ENCODE measurements around the gene COL3A1. TPM values are rescaled to one million over a fixed set of nuclear protein-coding genes. Genes with fewer than 3 reads are reported as not detected.

The COL3A1 gene
- total and polyA plus RNA-seq, 2 donors (not counting 3 experiments of a cell fraction or from before 2014, with no cell fraction given), result 2.3 to 8.7 TPM

DNA sequence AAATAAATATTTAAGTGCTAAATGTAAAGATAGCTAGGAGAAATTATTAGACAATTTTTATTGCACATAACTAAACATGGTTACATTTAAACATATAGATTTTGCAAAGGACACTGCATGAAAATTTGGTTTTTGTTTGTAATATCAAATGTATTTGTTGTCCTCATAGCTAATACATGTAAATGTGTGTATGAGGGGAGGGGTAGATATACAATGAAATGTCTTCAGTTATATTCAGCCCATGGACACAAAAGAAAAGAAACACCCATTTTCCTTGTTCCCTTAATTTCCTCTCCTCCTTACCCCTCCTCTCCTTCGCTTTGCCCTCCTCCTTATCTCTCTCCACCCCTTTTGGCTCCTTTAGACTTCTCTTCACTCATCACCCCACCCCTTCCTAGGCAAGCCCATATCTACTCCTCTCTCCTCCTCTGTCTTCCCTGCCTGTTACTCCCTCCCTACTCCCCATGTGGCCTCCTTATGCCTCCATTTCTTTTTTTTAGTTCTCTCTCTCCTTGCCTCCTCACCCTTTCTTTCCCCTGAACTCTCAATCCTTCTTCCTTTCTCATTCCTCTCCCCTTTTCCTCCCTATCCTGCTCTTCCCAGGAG, 1.4 kb downstream of the COL3A1 start:
- CTCF ChIA-PET, result interaction anchor here (1.0 to 6.6 kb wide), 12 partner anchors 8 to 451 kb away, joined by 3 to 185 read pairs (median 10); no protein-coding TSS in a partner anchor
- no TSS peak for BruUV-seq (replicated peaks)
- DNase-seq (ENCODE audit: low read depth, low spot score) (no peak), FAIRE-seq (no peak)
- H3K36me3 ChIP-seq (ENCODE audit: control insufficient read depth in 2 of 2, extremely low read depth in 1 of 2, insufficient read depth in 2 of 2, low read length in 2 of 2), result no peaks in the 10 kb centered on the region
- dilution Hi-C loops (cut with MboI; ENCODE audit: extremely low pct_ligation_motif_present, low sequenced_read_pairs), result no loop called here
- H2AFZ ChIP-seq (ENCODE audit: low read depth, low read length), result peak overlapping the region; percentile 61
- H3K4me2 ChIP-seq (ENCODE audit: insufficient read depth, low read length), result no peak overlapping the region
- POLR2A ChIA-PET, result no interaction called here
- H3K9me3 ChIP-seq (replicated peaks; ENCODE audit: control insufficient read depth, insufficient read depth, low read length), result no peaks in the 10 kb centered on the region
- no peaks in the 10 kb centered on the region for H3K27me3 ChIP-seq (ENCODE audit: control insufficient read depth in 2 of 2, insufficient read depth in 2 of 2, low read length in 2 of 2)
- H4K20me1 ChIP-seq (replicated peaks; ENCODE audit: control insufficient read depth, extremely low read depth, insufficient read depth, low read length), result no peaks in the 10 kb centered on the region
- peaks cover 23% of the 10 kb centered on the region for H3K4me1 ChIP-seq (ENCODE audit: control insufficient read depth, extremely low read depth, insufficient read depth, low read length)
- no peaks in the 10 kb centered on the region for H3K79me2 ChIP-seq (ENCODE audit: control insufficient read depth, insufficient read depth, low read length)
- H3K27ac ChIP-seq (ENCODE audit: insufficient read depth, low read depth, low read length), result no peak overlapping the region
- no peak for TF ChIP-seq EZH2 (IDR thresholded peaks at IDR 0.05; ENCODE audit: borderline replicate concordance, low read depth, low read length, severe bottlenecking)
- no peak overlapping the region for H3K4me3 ChIP-seq (replicated peaks in 1 of 3; ENCODE audit: insufficient read depth in 1 of 3, low read depth in 1 of 3, low read length in 3 of 3)
- no peaks in the 10 kb centered on the region for H3K9me1 ChIP-seq (replicated peaks; ENCODE audit: control insufficient read depth, extremely low read depth, insufficient read depth, low read length)
- H3K9ac ChIP-seq (replicated peaks; ENCODE audit: extremely low read depth, insufficient read depth, low read length), result no peak overlapping the region
- intact Hi-C loops (cut with micrococcal nuclease), result loop anchor here (1.0 to 5.0 kb wide), 4 partner anchors 210 to 451 kb away; no protein-coding TSS in a partner anchor

DNA sequence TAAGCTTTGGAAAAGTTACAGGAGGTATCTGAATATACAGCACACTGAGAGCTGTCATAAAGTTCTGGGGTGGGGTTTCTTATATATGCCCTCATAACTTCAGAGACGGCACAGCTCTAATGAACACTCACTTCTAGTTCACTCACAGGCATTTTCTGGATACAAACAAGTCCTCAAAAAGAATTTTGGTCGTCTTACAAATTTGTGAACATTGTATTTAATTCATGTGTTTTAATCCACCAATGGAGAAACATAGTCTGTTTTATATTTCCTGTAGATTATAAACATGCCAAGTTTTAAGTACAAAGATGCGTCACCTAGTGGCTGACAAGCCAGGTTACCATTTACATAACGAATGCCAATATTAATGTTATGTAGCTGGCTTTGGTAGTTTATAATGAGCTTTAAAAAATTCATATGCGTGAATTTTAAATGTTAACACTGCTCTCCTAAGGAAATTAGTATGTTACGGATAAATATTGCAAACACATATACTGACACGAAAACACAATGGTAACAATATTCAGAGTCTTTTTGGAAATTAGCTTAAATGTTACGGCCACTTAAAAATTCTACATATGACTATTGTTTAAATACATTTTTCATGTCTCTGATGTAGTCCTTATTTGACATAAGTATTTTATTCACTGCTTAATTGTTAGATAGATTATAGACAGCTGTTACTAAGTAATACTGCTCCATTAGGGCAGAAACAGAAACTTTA, 2.5 kb downstream of the COL3A1 start:
- Histone ChIP-seq H3K36me3 (ENCODE audit: control insufficient read depth in 2 of 2, extremely low read depth in 1 of 2, insufficient read depth in 2 of 2, low read length in 2 of 2) (no peaks in the 10 kb centered on the region), H3K27ac (ENCODE audit: insufficient read depth, low read depth, low read length) (no peak overlapping the region), H2AFZ (ENCODE audit: low read depth, low read length) (peak overlapping the region; percentile 86), H3K4me3 (replicated peaks in 1 of 3; ENCODE audit: insufficient read depth in 1 of 3, low read depth in 1 of 3, low read length in 3 of 3) (no peak overlapping the region), H3K79me2 (ENCODE audit: control insufficient read depth, insufficient read depth, low read length) (no peaks in the 10 kb centered on the region), H3K4me2 (ENCODE audit: insufficient read depth, low read length) (peak overlapping the region; percentile 4), H3K9me3 (replicated peaks; ENCODE audit: control insufficient read depth, insufficient read depth, low read length) (no peaks in the 10 kb centered on the region), H3K9ac (replicated peaks; ENCODE audit: extremely low read depth, insufficient read depth, low read length) (no peak overlapping the region), H3K4me1 (ENCODE audit: control insufficient read depth, extremely low read depth, insufficient read depth, low read length) (peaks cover 23% of the 10 kb centered on the region), H3K9me1 (replicated peaks; ENCODE audit: control insufficient read depth, extremely low read depth, insufficient read depth, low read length) (no peaks in the 10 kb centered on the region), H4K20me1 (replicated peaks; ENCODE audit: control insufficient read depth, extremely low read depth, insufficient read depth, low read length) (no peaks in the 10 kb centered on the region), H3K27me3 (ENCODE audit: control insufficient read depth in 2 of 2, insufficient read depth in 2 of 2, low read length in 2 of 2) (no peaks in the 10 kb centered on the region)
- intact Hi-C loops (cut with micrococcal nuclease), result loop anchor here (1.0 to 5.0 kb wide), 4 partner anchors 211 to 452 kb away; no protein-coding TSS in a partner anchor
- no peak for TF ChIP-seq MYC (IDR thresholded peaks at IDR 0.05; ENCODE audit: low read depth, low read length)
- TF ChIP-seq GATA2 (IDR thresholded peaks at IDR 0.05; ENCODE audit: insufficient read depth, insufficient read length, low read depth, low read length), result no peak
- TF ChIP-seq POLR2A (IDR thresholded peaks at IDR 0.05; ENCODE audit: low read depth, low read length), result no peak
- TF ChIP-seq FOS (IDR thresholded peaks at IDR 0.05; ENCODE audit: borderline replicate concordance, insufficient read depth, low read length), result no peak
- TF ChIP-seq, protein P1, sequence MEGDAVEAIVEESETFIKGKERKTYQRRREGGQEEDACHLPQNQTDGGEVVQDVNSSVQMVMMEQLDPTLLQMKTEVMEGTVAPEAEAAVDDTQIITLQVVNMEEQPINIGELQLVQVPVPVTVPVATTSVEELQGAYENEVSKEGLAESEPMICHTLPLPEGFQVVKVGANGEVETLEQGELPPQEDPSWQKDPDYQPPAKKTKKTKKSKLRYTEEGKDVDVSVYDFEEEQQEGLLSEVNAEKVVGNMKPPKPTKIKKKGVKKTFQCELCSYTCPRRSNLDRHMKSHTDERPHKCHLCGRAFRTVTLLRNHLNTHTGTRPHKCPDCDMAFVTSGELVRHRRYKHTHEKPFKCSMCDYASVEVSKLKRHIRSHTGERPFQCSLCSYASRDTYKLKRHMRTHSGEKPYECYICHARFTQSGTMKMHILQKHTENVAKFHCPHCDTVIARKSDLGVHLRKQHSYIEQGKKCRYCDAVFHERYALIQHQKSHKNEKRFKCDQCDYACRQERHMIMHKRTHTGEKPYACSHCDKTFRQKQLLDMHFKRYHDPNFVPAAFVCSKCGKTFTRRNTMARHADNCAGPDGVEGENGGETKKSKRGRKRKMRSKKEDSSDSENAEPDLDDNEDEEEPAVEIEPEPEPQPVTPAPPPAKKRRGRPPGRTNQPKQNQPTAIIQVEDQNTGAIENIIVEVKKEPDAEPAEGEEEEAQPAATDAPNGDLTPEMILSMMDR (IDR thresholded peaks at IDR 0.05; ENCODE audit: extremely low read depth in 1 of 2, insufficient read depth in 1 of 2, low read depth in 1 of 2, low read length in 2 of 2), result peak; percentile 38 to 48
- no peak for TF ChIP-seq POLR2AphosphoS5 (IDR thresholded peaks at IDR 0.05; ENCODE audit: insufficient read depth, low read depth, low read length)
- TF ChIP-seq, protein P2, sequence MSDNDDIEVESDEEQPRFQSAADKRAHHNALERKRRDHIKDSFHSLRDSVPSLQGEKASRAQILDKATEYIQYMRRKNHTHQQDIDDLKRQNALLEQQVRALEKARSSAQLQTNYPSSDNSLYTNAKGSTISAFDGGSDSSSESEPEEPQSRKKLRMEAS (IDR thresholded peaks at IDR 0.05; ENCODE audit: insufficient read depth, insufficient read length), result no peak
- ChIA-PET CTCF (interaction anchor here (0.7 to 6.6 kb wide), 28 partner anchors 7 to 463 kb away, joined by 3 to 185 read pairs (median 4); no protein-coding TSS in a partner anchor), POLR2A (no interaction called here)
- peak; percentile 65 for DNase-seq (ENCODE audit: low read depth, low spot score)
- dilution Hi-C loops (cut with MboI; ENCODE audit: extremely low pct_ligation_motif_present, low sequenced_read_pairs), result no loop called here
- BruUV-seq (replicated peaks), result no TSS peak
- peak; percentile 42 for FAIRE-seq

All from endothelial cell of umbilical vein (primary cell).